Thyroid gland (tissue), 4 donors: Measurements from ENCODE around the gene ARL17A. TPM values are rescaled to one million over a fixed set of nuclear protein-coding genes. Genes with fewer than 3 reads are reported as not detected.
"Not testable (repeated sequence)": the region's sequence is repeated elsewhere in the genome, so short reads cannot be mapped to it uniquely, and the experiment has no call there.

Source experiments
- DNase-seq, 2 donors: peaks; one replicate each; pipeline ENCODE4 v3.0.0-alpha.2; 2019
- H3K27ac ChIP-seq, 3 donors: fragments of 200-600 bp; sonication (generic); 1 replicate in 2 of 3; 2 replicates in 1 of 3; pipeline ENCODE4 v1.5.1; 2016 to 2019; ENCODE audit warnings: mild to moderate bottlenecking in 1 of 3, moderate library complexity in 1 of 3
- H3K27me3 ChIP-seq: fragments of 200-600 bp; sonication (generic); one replicate; pipeline ENCODE4 v1.5.1; 2019
- H3K36me3 ChIP-seq, 2 donors: fragments of 200-600 bp; sonication (generic); one replicate each; pipeline ENCODE4 v1.5.1; 2016 to 2019
- H3K4me1 ChIP-seq, 2 donors: fragments of 200-600 bp; sonication (generic); one replicate each; pipeline ENCODE4 v1.5.1; 2017 to 2019
- H3K4me3 ChIP-seq, 3 donors: fragments of 200-600 bp; sonication (generic); replicated peaks in 1 of 3; 1 replicate in 2 of 3; 2 replicates in 1 of 3; pipeline ENCODE4 v1.5.1; 2016; ENCODE audit warnings: mild to moderate bottlenecking in 1 of 3
- H3K9me3 ChIP-seq: fragments of 200-600 bp; sonication (generic); one replicate; pipeline ENCODE4 v1.5.1; 2017
- WGBS, 2 donors: methylation state at CpG; one replicate each; pipeline ENCODE4 v1.1.5; 2017; 5-methylcytosine and 5-hydroxymethylcytosine counted together
- intact Hi-C: fragments of 100-400 bp; cut with DNase I; formaldehyde crosslinking; loops from one replicate; pipeline ENCODE4 v1.15.1; 2023
- total RNA-seq, 4 donors: library from RNA; depleted of rRNA; stranded (reverse); fragments of >200 nt; gene quantifications; one replicate each; pipeline ENCODE4 v1.2.3, GENCODE V29; 2016

ARL17A gene
- 10 to 100 TPM; 17.3 to 31.6 (median 27.6) TPM for total RNA-seq

DNA sequence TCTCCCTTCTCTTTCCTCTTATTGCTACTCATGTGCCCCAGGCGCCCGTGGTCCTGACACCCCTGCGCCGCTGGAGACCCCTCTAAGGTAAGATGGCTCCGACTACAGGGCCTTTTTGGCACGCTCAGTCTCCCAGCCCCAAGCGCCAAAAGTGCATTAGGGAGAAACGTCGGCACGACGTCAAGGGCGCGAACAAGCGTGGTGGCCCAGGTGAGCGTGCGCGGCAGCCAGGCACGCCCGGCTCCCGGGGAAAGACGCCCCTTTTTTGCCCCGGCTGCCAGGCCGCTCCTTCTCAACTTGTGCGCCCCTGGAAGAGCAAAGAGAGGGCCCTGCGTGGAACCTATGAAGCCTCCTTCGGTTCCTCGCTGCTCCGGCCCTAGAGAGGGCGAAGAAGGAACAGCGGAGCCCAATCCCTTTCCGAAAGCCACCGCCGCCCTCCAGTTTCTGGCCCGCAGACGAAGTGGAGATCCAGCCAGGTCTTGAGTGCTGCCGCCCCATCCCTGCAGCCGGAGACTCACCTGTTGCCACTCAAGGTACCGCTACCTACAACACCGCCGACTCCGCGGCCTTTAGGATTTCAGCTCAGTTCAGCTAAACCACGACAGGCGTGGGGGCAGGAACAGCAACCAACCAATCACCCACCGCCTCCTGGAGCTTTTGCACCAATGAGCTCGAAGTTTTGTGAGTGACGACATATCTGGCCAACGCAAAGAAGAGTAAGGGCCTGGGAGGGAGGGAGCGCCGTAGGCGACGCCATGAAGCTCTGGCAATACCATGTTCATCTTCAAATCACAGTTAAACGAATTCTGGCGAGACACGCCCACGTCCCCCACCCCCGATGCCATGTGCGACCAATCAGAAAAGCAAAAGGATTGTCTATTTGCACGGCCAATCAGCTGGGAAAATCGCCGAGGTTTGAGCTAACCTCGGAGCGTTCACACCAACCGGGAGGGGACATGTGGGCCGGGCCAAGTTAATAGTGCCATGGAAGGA, at the start of gene ARL17A:
Gene ARL17A (minus strand): TSS at position 609 of the 993 bp plus-strand sequence. CDS start 3,369 bp downstream, outside the sequence.
- intact Hi-C loops, H3K27me3 ChIP-seq, H3K9me3 ChIP-seq, H3K36me3 ChIP-seq, H3K4me1 ChIP-seq: not testable (repeated sequence)
- peak; percentile 79 to 81 for DNase-seq
- Histone ChIP-seq H3K4me3 (peak within 1 kb of the TSS in 1 of 3 donors; percentile 11), H3K27ac (peak within 1 kb of the TSS in 1 of 3 donors; percentile 45)
- no CpG with 5 or more reads among the region's 65 CpGs for WGBS, 2 donors

GRCh38 chr17:46628753-46629436, 49.4 kb upstream of the ARL17A start:
- H3K9me3 ChIP-seq, H3K27ac ChIP-seq, H3K27me3 ChIP-seq, DNase-seq, H3K4me1 ChIP-seq, H3K36me3 ChIP-seq, H3K4me3 ChIP-seq, intact Hi-C loops: not testable (repeated sequence)
- no CpG with 5 or more reads among the region's 5 CpGs for WGBS, 2 donors

DNA sequence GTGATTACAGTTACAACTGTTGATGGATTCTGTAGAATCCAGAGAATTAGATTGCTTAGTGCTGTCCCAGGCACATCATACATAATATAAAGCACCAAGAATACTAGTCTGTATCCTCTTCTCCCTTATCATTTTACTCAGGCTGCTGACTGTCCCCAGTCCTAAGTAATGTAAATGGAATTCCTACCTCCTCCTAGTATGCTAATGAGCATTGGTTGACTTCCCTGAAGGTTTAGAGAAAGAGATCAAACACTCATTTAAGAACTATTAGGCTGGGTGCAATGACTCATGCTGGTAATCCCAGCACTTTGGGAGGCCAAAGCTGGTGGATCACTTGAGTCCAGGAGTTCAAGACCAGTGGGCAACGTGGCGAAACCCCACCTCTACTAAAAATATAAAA, 48.0 kb upstream of the ARL17A start:
- 90% methylated on average over 2 of the region's 2 CpGs; no CpG with 5 or more reads in 1 of the 2 donors for WGBS, 2 donors
- intact Hi-C loops, H3K27me3 ChIP-seq, DNase-seq, H3K27ac ChIP-seq, H3K36me3 ChIP-seq, H3K4me3 ChIP-seq, H3K9me3 ChIP-seq, H3K4me1 ChIP-seq: not testable (repeated sequence)

GRCh38 chr17:46624726-46625125, 45.2 kb upstream of the ARL17A start:
- intact Hi-C loops, H3K36me3 ChIP-seq, H3K9me3 ChIP-seq, H3K4me3 ChIP-seq, H3K4me1 ChIP-seq, H3K27ac ChIP-seq, H3K27me3 ChIP-seq, DNase-seq: not testable (repeated sequence)
- no CpG with 5 or more reads among the region's 5 CpGs for WGBS, 2 donors

GRCh38 chr17:46623790-46624189, 44.3 kb upstream of the ARL17A start:
- H3K4me3 ChIP-seq, DNase-seq, H3K27ac ChIP-seq, H3K27me3 ChIP-seq, intact Hi-C loops, H3K4me1 ChIP-seq, H3K36me3 ChIP-seq, H3K9me3 ChIP-seq: not testable (repeated sequence)
- no CpG with 5 or more reads among the region's 2 CpGs for WGBS, 2 donors

DNA sequence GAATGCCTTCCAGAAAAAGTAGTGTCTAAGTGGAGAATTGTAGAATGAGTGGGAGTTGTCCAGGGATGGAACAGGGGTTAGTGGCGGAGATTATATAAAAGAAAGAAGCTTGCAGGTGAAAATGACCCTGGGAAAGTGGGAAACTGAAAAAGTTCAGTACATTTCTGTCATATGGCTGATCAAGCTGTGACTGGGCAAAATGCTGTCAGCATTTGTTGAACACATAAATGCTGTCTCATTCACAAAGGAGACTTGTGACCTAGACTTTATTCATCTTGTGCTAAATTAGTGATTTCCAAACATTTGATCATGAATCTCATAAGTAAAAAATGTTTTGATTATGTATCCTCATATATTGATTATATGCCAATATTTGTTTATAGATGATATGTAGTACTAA, 39.5 kb upstream of the ARL17A start:
- H3K36me3 ChIP-seq, H3K27ac ChIP-seq, H3K4me3 ChIP-seq, DNase-seq, intact Hi-C loops, H3K9me3 ChIP-seq, H3K27me3 ChIP-seq, H3K4me1 ChIP-seq: not testable (repeated sequence)
- no CpG with 5 or more reads among the region's 1 CpG for WGBS, 2 donors

GRCh38 chr17:46617121-46617520, 37.6 kb upstream of the ARL17A start:
- H3K9me3 ChIP-seq, H3K4me1 ChIP-seq, intact Hi-C loops, DNase-seq, H3K27ac ChIP-seq, H3K27me3 ChIP-seq, H3K36me3 ChIP-seq, H3K4me3 ChIP-seq: not testable (repeated sequence)
- no CpG with 5 or more reads among the region's 3 CpGs for WGBS, 2 donors

DNA sequence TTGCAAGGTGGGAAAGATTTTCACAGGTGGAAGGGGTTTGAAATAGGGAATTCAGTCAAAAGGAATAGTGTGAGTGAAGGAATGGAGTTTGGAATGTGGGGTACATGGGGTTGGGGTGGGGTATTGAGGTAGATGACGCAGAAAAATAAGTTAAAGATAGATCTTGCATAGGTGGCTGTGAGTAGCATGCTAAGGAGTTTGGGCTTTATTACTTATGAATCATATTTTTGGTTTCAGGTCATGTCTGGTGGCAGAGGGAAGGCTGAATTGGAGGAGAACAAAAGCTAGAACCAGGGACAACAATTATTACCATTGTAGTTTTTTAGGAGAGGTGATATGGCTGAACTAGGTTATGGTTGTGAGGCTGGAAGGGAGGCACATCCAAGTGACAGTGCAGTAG, 34.4 kb upstream of the ARL17A start:
- H3K4me3 ChIP-seq, H3K36me3 ChIP-seq, H3K27me3 ChIP-seq, DNase-seq, H3K27ac ChIP-seq, intact Hi-C loops, H3K9me3 ChIP-seq, H3K4me1 ChIP-seq: not testable (repeated sequence)
- no CpG with 5 or more reads among the region's 1 CpG for WGBS, 2 donors

DNA sequence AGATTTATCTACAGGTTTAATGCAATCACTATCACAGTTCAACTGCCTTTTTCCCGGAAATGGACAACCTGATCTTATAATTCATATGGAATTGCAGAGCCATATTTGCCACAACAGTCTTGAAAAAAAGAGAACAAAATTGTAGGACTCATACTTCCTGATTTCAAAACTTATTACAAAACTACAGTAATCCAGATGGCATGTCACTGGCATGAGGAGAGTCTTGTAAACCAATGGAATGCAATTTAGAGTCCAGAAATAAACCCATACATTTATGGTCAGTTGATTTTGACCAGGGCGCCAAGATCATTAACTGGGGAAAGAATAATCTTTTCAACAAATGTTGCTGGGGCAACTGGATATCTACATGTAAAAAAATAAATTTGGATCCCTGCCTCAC, 31.8 kb upstream of the ARL17A start:
- H3K9me3 ChIP-seq, H3K36me3 ChIP-seq, DNase-seq, H3K4me1 ChIP-seq, H3K4me3 ChIP-seq, intact Hi-C loops, H3K27ac ChIP-seq, H3K27me3 ChIP-seq: not testable (repeated sequence)
- 88% methylated on average over 1 of the region's 2 CpGs; no CpG with 5 or more reads in 1 of the 2 donors for WGBS, 2 donors

GRCh38 chr17:46603125-46603524, 23.6 kb upstream of the ARL17A start:
- intact Hi-C loops: not testable (repeated sequence)

GRCh38 chr17:46600767-46601166, 21.3 kb upstream of the ARL17A start:
- DNase-seq, H3K9me3 ChIP-seq, H3K27me3 ChIP-seq, H3K36me3 ChIP-seq, H3K27ac ChIP-seq, intact Hi-C loops, H3K4me3 ChIP-seq, H3K4me1 ChIP-seq: not testable (repeated sequence)
- no CpG with 5 or more reads among the region's 3 CpGs for WGBS, 2 donors

More at GRCh38 chr17:46603125-46603524, 23.6 kb upstream of the ARL17A start:
- not testable (repeated sequence) for H3K27me3 ChIP-seq, H3K27ac ChIP-seq, DNase-seq, H3K4me3 ChIP-seq, H3K9me3 ChIP-seq, H3K4me1 ChIP-seq, H3K36me3 ChIP-seq

GRCh38 chr17:46598344-46598931, 18.9 kb upstream of the ARL17A start:
- 58 to 60% methylated on average over 3 of the region's 3 CpGs for WGBS, 2 donors
- intact Hi-C loops, DNase-seq: not testable (repeated sequence)

More at GRCh38 chr17:46598344-46598931, 18.9 kb upstream of the ARL17A start:
- not testable (repeated sequence) for H3K27ac ChIP-seq, H3K36me3 ChIP-seq, H3K4me3 ChIP-seq, H3K4me1 ChIP-seq, H3K27me3 ChIP-seq, H3K9me3 ChIP-seq
